ENCODE measurements around the gene LHFPL2.

The LHFPL2 gene

GRCh38 chr5:78587081-78587774, 61.3 kb downstream of the LHFPL2 start:
- H3K4me2 ChIP-seq (ENCODE audit: low read depth, low read length, poor library complexity, severe bottlenecking) = no peak overlapping the region

GRCh38 chr5:78586251-78586650, 62.3 kb downstream of the LHFPL2 start:
- Histone ChIP-seq H3K27ac (ENCODE audit: low read depth, low read length) (no peak overlapping the region), H2AFZ (ENCODE audit: low read depth, low read length, severe bottlenecking) (no peak overlapping the region), H3K9ac (ENCODE audit: low read length) (no peak overlapping the region), H4K20me1 (ENCODE audit: low read depth, low read length) (peaks cover 4% of the 10 kb centered on the region; the same call in 1 of the 2 replicates), H3K79me2 (ENCODE audit: insufficient read depth, low read length) (peaks cover 51% of the 10 kb centered on the region), H3K36me3 (ENCODE audit: low read length) (peaks cover 23% of the 10 kb centered on the region), H3K4me3 (ENCODE audit: insufficient read depth, low read length, poor library complexity, severe bottlenecking) (no peak overlapping the region), H3F3A (ENCODE audit: insufficient read depth) (no peaks in the 10 kb centered on the region), H3K9me3 (ENCODE audit: insufficient read depth, low read length) (no peaks in the 10 kb centered on the region), H3K4me2 (ENCODE audit: low read depth, low read length, poor library complexity, severe bottlenecking) (no peak overlapping the region), H3K9me2 (replicated peaks; ENCODE audit: insufficient read depth, low read length) (no peaks in the 10 kb centered on the region), H3K27me3 (ENCODE audit: low read length) (no peaks in the 10 kb centered on the region)
- TF ChIP-seq, protein P1, sequence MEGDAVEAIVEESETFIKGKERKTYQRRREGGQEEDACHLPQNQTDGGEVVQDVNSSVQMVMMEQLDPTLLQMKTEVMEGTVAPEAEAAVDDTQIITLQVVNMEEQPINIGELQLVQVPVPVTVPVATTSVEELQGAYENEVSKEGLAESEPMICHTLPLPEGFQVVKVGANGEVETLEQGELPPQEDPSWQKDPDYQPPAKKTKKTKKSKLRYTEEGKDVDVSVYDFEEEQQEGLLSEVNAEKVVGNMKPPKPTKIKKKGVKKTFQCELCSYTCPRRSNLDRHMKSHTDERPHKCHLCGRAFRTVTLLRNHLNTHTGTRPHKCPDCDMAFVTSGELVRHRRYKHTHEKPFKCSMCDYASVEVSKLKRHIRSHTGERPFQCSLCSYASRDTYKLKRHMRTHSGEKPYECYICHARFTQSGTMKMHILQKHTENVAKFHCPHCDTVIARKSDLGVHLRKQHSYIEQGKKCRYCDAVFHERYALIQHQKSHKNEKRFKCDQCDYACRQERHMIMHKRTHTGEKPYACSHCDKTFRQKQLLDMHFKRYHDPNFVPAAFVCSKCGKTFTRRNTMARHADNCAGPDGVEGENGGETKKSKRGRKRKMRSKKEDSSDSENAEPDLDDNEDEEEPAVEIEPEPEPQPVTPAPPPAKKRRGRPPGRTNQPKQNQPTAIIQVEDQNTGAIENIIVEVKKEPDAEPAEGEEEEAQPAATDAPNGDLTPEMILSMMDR (IDR thresholded peaks at IDR 0.05; ENCODE audit: insufficient read depth, low read length, poor library complexity, severe bottlenecking) = no peak
- no peak for TF ChIP-seq EZH2phosphoT487 (conservative IDR thresholded peaks at IDR 0.05; ENCODE audit: low read length)

More at GRCh38 chr5:78587081-78587774, 61.3 kb downstream of the LHFPL2 start:
- Histone ChIP-seq H3K9ac (ENCODE audit: low read length) (no peak overlapping the region), H3K79me2 (ENCODE audit: insufficient read depth, low read length) (peaks cover 61% of the 10 kb centered on the region), H3K27me3 (ENCODE audit: low read length) (no peaks in the 10 kb centered on the region), H3K4me3 (ENCODE audit: insufficient read depth, low read length, poor library complexity, severe bottlenecking) (no peak overlapping the region), H3K27ac (ENCODE audit: low read depth, low read length) (no peak overlapping the region), H4K20me1 (ENCODE audit: low read depth, low read length) (peaks cover 8% of the 10 kb centered on the region; the same call in 1 of the 2 replicates), H3F3A (ENCODE audit: insufficient read depth) (no peaks in the 10 kb centered on the region), H3K9me3 (ENCODE audit: insufficient read depth, low read length) (no peaks in the 10 kb centered on the region), H2AFZ (ENCODE audit: low read depth, low read length, severe bottlenecking) (no peak overlapping the region), H3K9me2 (replicated peaks; ENCODE audit: insufficient read depth, low read length) (no peaks in the 10 kb centered on the region), H3K36me3 (ENCODE audit: low read length) (peaks cover 23% of the 10 kb centered on the region)
- TF ChIP-seq, protein P1 (IDR thresholded peaks at IDR 0.05; ENCODE audit: insufficient read depth, low read length, poor library complexity, severe bottlenecking) = no peak
- no peak for TF ChIP-seq EZH2phosphoT487 (conservative IDR thresholded peaks at IDR 0.05; ENCODE audit: low read length)

- no peaks in the 10 kb centered on the region for H3K27me3 ChIP-seq (ENCODE audit: low read length)
- H3K4me3 ChIP-seq (ENCODE audit: insufficient read depth, low read length, poor library complexity, severe bottlenecking) = no peak overlapping the region
- peaks cover 21% of the 10 kb centered on the region; the same call in 1 of the 2 replicates for H3F3A ChIP-seq (ENCODE audit: insufficient read depth)
- no peak overlapping the region for H3K27ac ChIP-seq (ENCODE audit: low read depth, low read length)
- peaks cover 57% of the 10 kb centered on the region for H3K79me2 ChIP-seq (ENCODE audit: insufficient read depth, low read length)
- no peaks in the 10 kb centered on the region for H3K9me2 ChIP-seq (replicated peaks; ENCODE audit: insufficient read depth, low read length)
- no peak overlapping the region for H3K4me2 ChIP-seq (ENCODE audit: low read depth, low read length, poor library complexity, severe bottlenecking)
- H4K20me1 ChIP-seq (ENCODE audit: low read depth, low read length) = no peaks in the 10 kb centered on the region
- no peak overlapping the region for H2AFZ ChIP-seq (ENCODE audit: low read depth, low read length, severe bottlenecking)
- TF ChIP-seq, protein P1 (IDR thresholded peaks at IDR 0.05; ENCODE audit: insufficient read depth, low read length, poor library complexity, severe bottlenecking) = no peak
- TF ChIP-seq EZH2phosphoT487 (conservative IDR thresholded peaks at IDR 0.05; ENCODE audit: low read length) = no peak
- no peak overlapping the region for H3K9ac ChIP-seq (ENCODE audit: low read length)
- H3K36me3 ChIP-seq (ENCODE audit: low read length) = no peaks in the 10 kb centered on the region
- H3K9me3 ChIP-seq (ENCODE audit: insufficient read depth, low read length) = no peaks in the 10 kb centered on the region
Observed at GRCh38 chr5:78578015-78578414, 70.6 kb downstream of the LHFPL2 start.
